GM19438 (cell line): ENCODE results near the gene FCHSD2.

Experiments
- ATAC-seq: cut with Tn5 transposase; IDR thresholded peaks from one replicate; pipeline ENCODE4 v1.9.1; 2021; ENCODE audit warnings: low read depth; ENCODE audit not compliant: unreplicated experiment

FCHSD2 gene

DNA sequence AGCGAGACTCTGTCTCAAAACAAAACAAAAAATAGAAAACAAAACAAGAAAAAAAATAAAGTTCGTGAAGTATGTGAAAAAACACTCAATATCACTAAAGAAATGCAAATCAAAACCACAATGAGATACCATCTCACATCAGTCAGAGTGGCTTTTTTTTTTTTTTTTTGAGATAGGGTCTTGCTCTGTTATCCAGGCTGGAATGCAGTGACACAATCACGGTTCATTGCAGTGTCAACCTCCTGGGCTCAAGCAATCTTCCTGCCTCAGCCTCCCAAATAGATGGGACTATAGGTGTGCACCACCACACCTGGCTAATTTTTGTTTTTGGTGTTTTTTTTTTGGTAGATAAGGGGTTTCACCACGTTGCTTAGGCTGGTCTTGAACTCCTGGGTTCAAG is 290.4 kb downstream of the FCHSD2 start:
- ATAC-seq, result no peak

DNA sequence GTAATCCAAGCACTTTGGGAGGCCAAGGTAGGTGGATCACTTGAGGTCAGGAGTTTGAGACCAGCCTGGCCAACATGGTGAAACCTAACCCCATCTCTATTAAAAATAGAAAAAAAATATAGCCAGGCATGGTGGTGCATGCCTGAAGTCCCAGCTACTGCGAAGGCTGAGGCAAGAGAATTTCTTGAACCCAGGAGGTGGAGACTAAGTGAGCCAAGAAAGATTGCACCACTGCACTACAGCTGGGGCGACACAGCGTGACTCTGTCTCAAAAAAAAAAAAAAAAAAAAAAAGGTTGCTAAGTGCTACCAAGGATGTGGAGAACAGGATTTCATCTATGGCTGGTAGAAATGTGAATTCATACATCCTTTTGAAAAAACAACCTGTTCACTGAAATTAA is 291.3 kb downstream of the FCHSD2 start:
- no peak for ATAC-seq

GRCh38 chr11:72848846-72849466 is 293.2 kb downstream of the FCHSD2 start:
- ATAC-seq, result no peak

GRCh38 chr11:72844356-72844755 is 297.8 kb downstream of the FCHSD2 start:
- ATAC-seq, result no peak

- no peak for ATAC-seq
Measured at GRCh38 chr11:72842653-72843330, 299.3 kb downstream of the FCHSD2 start.

DNA sequence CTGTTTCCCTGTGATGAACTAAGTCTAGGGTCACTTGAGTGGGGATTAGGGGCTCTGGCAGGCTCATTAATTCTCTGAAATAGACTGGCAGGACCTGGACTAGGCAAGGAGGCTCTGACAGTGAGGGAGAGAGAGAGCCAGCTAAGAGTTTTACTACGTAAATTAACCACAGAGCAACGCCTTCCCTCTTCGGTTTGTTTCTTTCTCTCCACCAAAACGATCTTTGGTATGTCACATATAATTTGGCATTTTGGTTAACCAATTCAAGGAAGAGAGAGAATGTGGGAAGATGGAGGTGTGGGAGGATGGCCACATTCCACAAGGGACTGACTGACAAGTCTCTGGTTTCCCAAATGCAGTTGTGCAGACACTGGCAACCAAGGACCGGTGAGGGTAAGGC is 300.0 kb downstream of the FCHSD2 start:
- no peak for ATAC-seq

- ATAC-seq, result no peak
Measured at GRCh38 chr11:72841397-72841796, 300.7 kb downstream of the FCHSD2 start.

- no peak for ATAC-seq
Measured at GRCh38 chr11:72840780-72841179, 301.3 kb downstream of the FCHSD2 start.

- ATAC-seq, result no peak
Measured at GRCh38 chr11:72838691-72839305, 303.3 kb downstream of the FCHSD2 start.

DNA sequence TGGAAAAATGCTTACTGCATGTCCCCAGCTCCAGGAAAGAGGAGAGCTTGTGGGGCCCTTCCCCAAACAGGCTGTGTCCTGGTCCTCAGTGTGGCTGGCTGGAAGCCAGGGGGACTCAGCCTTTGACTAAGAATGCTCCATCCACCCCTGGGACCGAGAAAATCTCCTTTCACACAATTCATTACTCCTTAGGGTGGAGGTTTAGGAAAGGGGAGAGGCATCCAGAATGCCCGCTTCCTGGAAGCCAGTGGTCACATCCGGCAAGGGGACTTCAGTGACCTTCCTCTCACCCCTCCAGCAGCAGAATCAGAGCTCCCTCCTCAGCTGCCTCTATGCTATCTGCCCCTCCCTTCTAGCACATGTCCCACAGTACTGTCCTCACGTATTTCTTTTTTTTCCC is 306.0 kb downstream of the FCHSD2 start:
- no peak for ATAC-seq

DNA sequence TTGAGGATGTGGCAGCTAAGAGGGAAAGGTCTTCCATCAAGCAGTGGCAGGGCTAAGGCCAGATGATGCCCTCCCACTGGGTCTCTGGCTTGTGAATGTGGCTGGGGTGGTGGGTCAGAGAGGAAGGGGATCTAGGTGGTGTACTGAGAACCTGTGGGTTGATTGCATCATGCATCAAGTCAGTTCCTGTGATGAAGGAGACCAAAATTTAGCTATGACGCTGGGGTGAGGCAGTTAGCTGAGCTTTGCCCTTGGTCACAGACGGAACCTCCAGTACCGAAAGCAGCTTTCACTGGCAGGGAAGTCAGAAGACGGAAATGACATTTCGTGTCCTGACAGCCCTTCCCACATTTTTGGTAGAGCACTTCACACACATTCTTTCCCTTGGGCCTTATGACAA is 307.2 kb downstream of the FCHSD2 start:
- no peak for ATAC-seq

DNA sequence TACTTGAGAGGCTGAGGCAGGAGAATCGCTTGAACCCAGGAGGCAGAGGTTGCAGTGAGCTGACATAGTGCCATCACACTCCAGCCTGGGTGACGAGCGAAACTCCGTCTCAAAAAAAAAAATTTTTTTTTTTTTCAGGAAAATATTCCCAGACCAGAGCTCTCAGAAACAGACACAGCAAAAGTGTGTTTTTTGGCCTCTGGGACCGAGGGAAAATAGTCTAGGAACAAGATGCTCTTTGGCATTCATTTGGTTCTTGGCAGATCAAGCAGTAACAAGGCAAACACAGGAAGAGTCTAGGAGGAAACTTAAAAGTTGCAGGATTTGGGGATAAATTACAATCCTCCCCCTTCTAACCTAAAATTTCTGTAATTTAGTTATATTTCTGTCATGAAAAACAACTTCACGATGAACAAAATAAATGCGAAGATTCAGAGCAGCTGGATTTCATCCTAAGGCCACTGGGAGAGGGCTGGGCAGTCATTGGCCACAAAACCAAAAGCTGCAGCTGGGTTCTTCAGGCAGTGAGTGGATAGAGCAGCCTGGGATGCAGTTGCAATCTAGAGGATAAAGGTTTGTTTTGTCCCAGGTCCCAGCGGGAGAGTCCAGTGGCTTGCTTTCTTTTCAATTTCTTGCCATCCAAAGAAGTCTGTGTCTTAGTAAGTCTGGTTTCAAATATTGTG is 308.2 kb downstream of the FCHSD2 start:
- no peak for ATAC-seq

- no peak for ATAC-seq
Measured at GRCh38 chr11:72833083-72833733, 308.9 kb downstream of the FCHSD2 start.

GRCh38 chr11:72832301-72833082 is 309.6 kb downstream of the FCHSD2 start:
- no peak for ATAC-seq

DNA sequence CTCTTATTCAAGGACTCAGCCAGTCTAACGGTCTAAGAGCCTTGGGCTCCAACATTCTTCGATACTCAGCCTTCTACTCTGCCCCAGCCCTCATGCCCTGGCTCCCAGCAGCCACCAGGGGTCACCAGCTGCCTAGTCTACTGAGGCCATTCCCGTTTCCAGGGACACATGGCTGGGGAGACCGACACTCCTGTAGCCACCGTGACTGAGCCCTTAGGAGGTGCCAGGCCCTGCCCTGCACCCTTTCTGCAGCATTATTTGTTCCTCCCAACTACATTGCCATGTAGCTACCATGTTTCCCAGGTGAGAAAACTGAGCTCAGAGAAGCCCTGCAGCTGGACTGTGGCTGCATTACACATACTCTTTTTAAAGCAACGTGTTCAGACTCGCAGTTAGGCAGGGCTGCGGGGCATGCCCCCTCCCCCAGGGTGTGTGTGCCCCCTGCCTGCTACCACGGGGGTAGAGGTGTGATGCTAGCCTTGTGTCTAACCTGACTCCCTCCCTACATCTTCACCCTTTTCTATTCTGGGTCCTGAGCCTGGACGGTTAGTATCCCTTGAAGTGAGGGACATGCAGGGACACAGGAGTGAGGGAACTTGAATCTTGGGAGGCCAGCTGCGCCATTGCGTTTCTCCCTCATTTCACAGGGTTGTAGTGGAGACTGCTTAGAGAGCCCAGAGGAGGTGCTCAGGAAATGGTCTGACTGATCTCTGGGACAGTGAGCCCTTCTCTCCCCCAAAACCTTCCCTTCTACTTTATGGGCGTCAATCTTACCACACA is 310.4 kb downstream of the FCHSD2 start:
- ATAC-seq, result no peak

GRCh38 chr11:72829884-72830533 is 312.1 kb downstream of the FCHSD2 start:
- ATAC-seq, result no peak

DNA sequence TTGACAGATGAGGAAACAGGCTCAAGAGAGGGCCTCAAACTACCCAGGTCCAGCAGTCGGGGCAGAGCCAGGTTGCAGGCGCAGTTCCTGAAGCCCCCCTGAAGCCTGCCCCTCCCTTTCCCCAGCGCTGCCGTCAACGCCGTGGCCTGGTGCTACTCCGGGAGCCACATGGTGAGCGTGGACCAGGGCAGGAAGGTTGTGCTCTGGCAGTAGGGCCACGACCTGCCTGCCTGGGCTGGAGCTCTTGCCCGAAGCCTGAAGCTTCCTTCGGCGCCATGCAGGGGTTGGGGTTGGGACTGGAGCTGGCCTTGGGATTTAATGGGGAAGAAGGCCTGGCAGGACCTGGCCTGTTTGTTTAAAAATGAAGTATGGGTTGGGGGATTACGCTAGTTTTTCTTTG is 312.9 kb downstream of the FCHSD2 start:
- no peak for ATAC-seq

DNA sequence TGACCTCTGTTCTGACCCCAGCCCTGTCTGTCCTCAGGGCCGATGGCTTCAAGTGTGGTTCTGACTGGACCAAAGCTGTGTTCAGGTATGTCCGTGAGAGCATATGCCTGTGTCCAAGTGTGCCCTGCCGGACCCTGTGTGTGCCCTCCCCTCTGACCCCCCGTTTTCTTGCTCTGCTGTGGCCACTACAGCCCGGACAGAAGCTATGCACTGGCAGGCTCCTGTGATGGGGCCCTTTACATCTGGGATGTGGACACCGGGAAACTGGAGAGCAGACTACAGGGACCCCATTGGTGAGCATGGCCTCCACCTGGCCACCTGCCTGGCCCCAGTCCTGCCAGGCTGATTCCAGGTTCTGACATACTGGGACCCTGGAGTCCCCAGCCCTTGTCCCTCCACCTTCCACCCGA is 313.4 kb downstream of the FCHSD2 start:
- no peak for ATAC-seq

- ATAC-seq, result no peak
Measured at GRCh38 chr11:72828081-72828567, 314.0 kb downstream of the FCHSD2 start.
